ENCODE results near the gene RNF5.
"Not testable (repeated sequence)": the region's sequence is repeated elsewhere in the genome, so short reads cannot be mapped to it uniquely, and the experiment has no call there.

Gene RNF5

DNA sequence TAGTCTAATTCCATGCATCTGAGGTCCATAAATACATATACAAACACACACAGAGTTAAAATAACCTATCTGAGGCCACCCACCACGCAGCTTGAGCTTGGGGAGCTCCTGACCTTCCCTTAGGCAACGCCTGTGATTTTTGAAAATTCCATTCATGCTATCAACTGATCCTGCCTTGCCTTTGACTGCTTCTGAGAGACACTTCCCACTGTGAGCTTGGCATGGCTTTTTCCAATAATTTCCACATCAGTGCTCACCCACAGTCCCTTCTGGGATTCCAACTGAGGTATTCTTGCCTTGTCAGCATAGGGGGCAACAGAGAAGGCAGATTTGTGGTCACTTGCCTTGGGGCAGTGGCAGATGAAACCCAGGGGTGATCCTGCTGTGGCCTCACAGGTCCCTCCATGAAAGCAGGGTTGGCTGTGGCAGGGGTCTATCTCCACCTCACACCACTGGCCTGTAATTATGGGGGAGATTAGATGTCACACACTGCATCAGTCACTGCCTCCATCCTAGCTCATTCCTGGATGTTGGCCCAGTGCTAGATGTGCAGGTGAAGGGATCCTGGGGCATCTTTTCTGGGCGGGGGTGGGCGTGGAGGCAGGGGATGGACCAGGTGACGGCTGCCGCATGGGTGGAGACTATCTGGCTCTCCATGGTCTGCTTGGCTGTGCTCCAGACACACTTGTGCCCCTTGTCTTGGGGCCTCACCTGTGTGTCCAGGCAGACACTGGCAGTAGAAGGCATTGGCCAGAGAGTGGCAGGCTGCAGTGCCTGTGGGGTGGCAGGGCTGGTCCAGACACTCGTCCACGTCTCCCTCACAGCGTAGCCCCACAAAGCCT, 25.4 kb downstream of the RNF5 start:
- Histone ChIP-seq H3K27me3 (replicated peaks) (no peaks in the 10 kb centered on the region), H3K36me3 (replicated peaks) (no peaks in the 10 kb centered on the region), H3K27ac (no peak overlapping the region), H3K4me3 (ENCODE audit: low read depth, low read length) (no peak overlapping the region)
- DNase-seq = no peak
- TF ChIP-seq, protein P1, sequence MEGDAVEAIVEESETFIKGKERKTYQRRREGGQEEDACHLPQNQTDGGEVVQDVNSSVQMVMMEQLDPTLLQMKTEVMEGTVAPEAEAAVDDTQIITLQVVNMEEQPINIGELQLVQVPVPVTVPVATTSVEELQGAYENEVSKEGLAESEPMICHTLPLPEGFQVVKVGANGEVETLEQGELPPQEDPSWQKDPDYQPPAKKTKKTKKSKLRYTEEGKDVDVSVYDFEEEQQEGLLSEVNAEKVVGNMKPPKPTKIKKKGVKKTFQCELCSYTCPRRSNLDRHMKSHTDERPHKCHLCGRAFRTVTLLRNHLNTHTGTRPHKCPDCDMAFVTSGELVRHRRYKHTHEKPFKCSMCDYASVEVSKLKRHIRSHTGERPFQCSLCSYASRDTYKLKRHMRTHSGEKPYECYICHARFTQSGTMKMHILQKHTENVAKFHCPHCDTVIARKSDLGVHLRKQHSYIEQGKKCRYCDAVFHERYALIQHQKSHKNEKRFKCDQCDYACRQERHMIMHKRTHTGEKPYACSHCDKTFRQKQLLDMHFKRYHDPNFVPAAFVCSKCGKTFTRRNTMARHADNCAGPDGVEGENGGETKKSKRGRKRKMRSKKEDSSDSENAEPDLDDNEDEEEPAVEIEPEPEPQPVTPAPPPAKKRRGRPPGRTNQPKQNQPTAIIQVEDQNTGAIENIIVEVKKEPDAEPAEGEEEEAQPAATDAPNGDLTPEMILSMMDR (IDR thresholded peaks at IDR 0.05; ENCODE audit: low read depth, low read length, missing control alignments) = no peak
- in situ Hi-C loops (cut with HindIII; ENCODE audit: low pct_ligation_motif_present, low sequenced_read_pairs) = no loop called here

DNA sequence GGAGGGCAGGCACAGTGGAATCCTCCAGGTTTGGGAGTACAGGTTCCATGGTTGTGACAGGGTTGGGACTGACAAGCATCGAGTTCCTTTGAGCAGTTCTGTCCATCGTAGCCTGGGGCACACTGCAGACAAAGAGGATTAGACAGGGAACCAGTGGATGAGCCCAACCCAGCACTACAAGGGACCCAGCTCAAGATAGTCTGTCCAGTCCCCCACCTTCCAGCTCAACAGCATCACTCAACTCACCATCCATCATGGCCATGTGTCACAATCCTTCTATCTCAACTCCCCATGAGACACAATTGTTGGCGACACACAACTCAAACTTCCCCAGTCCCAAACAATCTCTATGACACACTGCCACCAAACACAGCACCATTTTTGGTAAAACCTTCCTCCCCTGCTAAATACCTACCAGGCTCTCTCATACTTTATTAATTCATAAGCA, 26.1 kb downstream of the RNF5 start:
- H3K36me3 ChIP-seq (replicated peaks) = no peaks in the 10 kb centered on the region
- in situ Hi-C loops (cut with HindIII; ENCODE audit: low pct_ligation_motif_present, low sequenced_read_pairs) = no loop called here
- H3K4me3 ChIP-seq (ENCODE audit: low read depth, low read length) = no peak overlapping the region
- no peaks in the 10 kb centered on the region for H3K27me3 ChIP-seq (replicated peaks)
- no peak for DNase-seq
- TF ChIP-seq, protein P1 (IDR thresholded peaks at IDR 0.05; ENCODE audit: low read depth, low read length, missing control alignments) = no peak
- H3K27ac ChIP-seq = no peak overlapping the region

DNA sequence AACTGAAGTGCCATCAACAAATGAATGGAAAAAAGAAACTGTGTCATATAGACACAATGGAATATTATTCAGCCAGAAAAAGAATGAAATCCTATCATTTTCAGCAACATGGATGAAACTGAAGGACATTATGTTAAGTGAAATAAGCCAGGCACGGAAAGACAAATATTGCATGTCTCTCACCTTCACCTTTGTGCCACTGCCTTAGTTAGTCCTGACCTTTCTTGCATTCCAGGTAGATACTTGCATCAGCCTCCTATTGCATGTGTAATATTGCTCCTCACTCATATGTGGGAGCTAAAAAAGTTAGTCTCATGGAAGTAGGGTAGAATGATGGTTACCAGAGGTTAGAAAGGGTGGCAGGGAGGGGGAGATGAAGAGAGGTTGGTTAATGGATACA, 30.8 kb downstream of the RNF5 start:
- Histone ChIP-seq H3K27ac (no peak overlapping the region), H3K36me3 (replicated peaks) (no peaks in the 10 kb centered on the region), H3K4me3 (ENCODE audit: low read depth, low read length) (no peak overlapping the region), H3K27me3 (replicated peaks) (no peaks in the 10 kb centered on the region)
- TF ChIP-seq, protein P1 (IDR thresholded peaks at IDR 0.05; ENCODE audit: low read depth, low read length, missing control alignments) = no peak
- DNase-seq = no peak
- in situ Hi-C loops (cut with HindIII; ENCODE audit: low pct_ligation_motif_present, low sequenced_read_pairs) = no loop called here

DNA sequence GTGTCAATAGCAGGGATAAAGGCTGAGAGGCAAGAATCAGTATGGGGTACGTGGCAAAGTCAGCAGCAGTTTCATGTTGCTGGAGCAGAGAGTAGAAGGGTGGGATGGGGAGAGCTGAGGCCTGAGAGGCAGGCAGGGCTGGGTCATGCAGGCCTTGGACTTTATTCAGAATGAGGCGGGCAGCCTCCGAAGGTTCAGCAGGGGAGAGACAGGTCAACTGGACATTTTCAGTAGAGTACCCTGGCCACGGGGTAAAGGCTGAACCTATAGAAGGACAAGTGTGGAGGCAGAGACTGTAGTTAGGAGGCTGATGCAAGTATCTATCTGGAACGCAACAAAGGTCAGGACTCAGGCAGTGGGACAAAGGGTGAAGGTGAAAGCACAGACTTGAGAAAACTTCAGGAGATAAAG, 32.0 kb downstream of the RNF5 start:
- no peaks in the 10 kb centered on the region for H3K36me3 ChIP-seq (replicated peaks)
- H3K4me3 ChIP-seq (ENCODE audit: low read depth, low read length) = no peak overlapping the region
- H3K27ac ChIP-seq = no peak overlapping the region
- DNase-seq = no peak
- TF ChIP-seq, protein P1 (IDR thresholded peaks at IDR 0.05; ENCODE audit: low read depth, low read length, missing control alignments) = no peak
- in situ Hi-C loops (cut with HindIII; ENCODE audit: low pct_ligation_motif_present, low sequenced_read_pairs) = no loop called here
- no peaks in the 10 kb centered on the region for H3K27me3 ChIP-seq (replicated peaks)

DNA sequence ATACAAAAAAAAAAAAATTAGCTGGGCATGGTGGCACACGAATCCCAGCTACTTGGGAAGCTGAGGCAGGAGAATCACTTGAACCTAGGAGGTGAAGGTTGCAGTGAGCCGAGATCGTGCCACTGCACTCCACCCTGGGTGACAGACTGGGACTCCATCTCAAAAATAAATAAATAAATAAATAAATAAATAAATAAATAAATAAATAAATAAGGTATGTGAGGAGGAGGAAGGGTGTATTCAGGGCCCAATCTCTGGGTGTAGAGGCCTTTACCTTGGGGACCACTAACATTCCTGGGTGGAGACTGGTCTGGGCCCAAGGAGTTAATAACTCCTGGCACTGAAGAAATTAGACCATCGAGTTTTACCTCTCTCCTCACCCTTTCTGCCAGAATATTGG, 33.2 kb downstream of the RNF5 start:
- H3K27ac ChIP-seq; H3K36me3 ChIP-seq (replicated peaks); H3K4me3 ChIP-seq (ENCODE audit: low read depth, low read length); DNase-seq; H3K27me3 ChIP-seq (replicated peaks); in situ Hi-C loops (cut with HindIII; ENCODE audit: low pct_ligation_motif_present, low sequenced_read_pairs): not testable (repeated sequence)

DNA sequence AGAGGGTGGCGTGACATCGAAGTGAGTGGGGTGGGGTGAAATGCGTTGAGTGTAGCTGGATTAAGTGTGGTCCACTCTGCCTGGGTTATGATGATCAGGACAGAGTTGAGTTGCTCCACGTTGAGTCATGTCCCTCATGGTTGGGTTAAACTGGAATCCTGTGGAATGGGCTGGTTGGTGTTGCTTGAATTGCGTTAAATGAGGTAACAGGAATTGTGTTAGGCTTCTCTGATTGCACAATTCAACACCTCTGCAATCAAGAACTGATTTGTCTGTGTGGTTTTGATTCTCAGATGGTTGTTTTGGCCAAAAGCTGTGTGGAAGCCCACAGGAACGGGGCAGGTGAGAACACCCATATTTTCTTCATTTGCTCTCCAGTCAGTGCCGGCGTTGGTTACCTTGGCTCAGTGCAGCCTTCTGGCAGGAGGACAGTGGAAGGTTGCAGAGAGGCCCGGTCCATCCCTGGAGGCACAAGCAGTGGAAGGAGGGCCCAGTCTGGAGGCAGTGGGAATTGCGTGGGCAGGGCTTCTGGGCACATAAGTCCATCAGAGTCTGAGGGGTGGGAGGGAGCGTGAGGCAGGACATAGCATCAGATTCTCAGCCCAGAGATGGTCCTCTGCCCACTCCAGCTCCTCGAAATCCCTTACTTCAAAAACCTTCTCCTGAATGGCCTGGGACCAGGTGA, 34.0 kb downstream of the RNF5 start:
- H3K4me3 ChIP-seq (ENCODE audit: low read depth, low read length) = no peak overlapping the region
- no peak overlapping the region for H3K27ac ChIP-seq
- in situ Hi-C loops (cut with HindIII; ENCODE audit: low pct_ligation_motif_present, low sequenced_read_pairs) = no loop called here
- TF ChIP-seq, protein P1 (IDR thresholded peaks at IDR 0.05; ENCODE audit: low read depth, low read length, missing control alignments) = no peak
- H3K36me3 ChIP-seq (replicated peaks) = no peaks in the 10 kb centered on the region
- H3K27me3 ChIP-seq (replicated peaks) = no peaks in the 10 kb centered on the region
- no peak for DNase-seq
